ENCODE measurements around the gene SHC1.

GRCh38 chr1:154962156-154962749 lies 8.3 kb downstream of the SHC1 start:
- TF ChIP-seq CTCF (conservative IDR thresholded peaks at IDR 0.05 in 1 of 2, IDR thresholded peaks at IDR 0.05 in 1 of 2; ENCODE audit: extremely low read depth in 1 of 2, insufficient read depth in 1 of 2, low read depth in 1 of 2, low read length in 2 of 2) (no peak), EZH2 (IDR thresholded peaks at IDR 0.05; ENCODE audit: borderline replicate concordance, low read length) (no peak)

All from mammary epithelial cell (primary cell).